C4-2B (cell line): ENCODE data around the gene FAM184A.

Source experiments
- H3K27ac ChIP-seq: fragments of 450-650 bp; 2 replicates; pipeline ENCODE4 v1.5.1; 2017
- CTCF ChIP-seq: fragments of 450-650 bp; conservative IDR thresholded peaks from 2 replicates; pipeline ENCODE4 v1.5.1; 2017; ENCODE audit warnings: mild to moderate bottlenecking
- ZFX ChIP-seq: fragments of 450-650 bp; IDR thresholded peaks from 2 replicates; pipeline ENCODE4 v1.6.1; 2017

FAM184A gene

GRCh38 chr6:118918329-118918725 is 160.1 kb downstream of the FAM184A start:
- TF ChIP-seq CTCF = no peak
- TF ChIP-seq ZFX = no peak
- no peak overlapping the region for H3K27ac ChIP-seq

- TF ChIP-seq ZFX (no peak), CTCF (no peak)
- H3K27ac ChIP-seq = no peak overlapping the region
These were observed 160.7 kb downstream of the FAM184A start for GRCh38 chr6:118917546-118918328.

DNA sequence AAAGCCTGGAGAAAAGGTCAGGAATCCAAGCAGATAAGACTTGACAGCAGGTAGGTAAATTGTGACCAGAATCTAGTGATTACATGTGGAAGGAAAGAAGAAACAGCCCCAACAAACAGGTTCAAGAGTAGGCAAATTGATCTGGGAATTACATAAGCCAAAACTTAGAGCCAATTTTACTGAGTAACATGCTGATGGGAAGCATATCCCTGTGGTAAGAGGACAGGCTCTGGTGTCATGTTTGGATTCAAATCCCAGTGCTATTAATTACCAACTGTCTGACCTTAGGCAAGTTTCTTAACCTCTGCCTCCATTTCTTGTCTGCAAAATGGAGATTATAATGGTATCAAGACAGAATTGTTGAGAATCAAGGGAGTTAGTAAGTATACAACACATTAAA is 163.9 kb downstream of the FAM184A start:
- TF ChIP-seq ZFX (no peak), CTCF (no peak)
- H3K27ac ChIP-seq = no peak overlapping the region

DNA sequence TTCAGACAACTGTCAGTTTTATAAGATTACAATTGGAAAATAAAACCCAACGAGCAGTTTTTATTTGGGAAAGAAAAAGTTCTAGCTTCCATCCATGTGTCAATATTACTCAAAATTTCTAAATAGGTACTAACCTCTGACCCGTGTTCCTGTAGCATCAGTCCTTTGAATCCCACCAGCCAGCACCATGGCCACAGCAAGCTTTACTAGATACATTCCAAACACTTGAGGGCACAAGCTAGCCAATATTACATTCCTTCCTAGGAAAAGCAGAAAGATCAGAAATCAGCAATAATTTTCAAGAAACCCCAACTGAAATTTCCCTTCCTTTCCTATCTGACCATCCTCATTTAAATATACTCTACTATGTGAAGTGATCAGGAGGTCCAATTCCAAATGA is 165.3 kb downstream of the FAM184A start:
- H3K27ac ChIP-seq = no peak overlapping the region
- no peak for TF ChIP-seq ZFX
- TF ChIP-seq CTCF = no peak

DNA sequence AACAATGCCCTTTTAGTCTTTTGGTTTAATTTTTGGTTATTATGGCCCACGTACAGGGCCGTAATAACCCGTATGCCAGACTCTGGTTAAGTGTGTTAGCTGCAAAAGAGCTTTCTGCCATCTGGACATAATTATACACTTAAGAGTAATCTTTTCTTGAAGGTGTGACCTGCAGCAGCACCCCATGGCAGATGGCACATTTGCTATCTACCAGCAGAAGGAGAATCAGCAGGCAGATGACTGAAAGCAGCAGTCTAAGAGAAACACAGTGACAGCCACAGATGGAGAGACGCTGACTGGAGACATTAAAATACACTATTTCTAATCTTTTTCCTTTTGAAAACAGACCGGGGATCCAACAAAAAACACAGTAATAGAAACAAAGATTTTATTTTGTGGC is 165.8 kb downstream of the FAM184A start:
- H3K27ac ChIP-seq = no peak overlapping the region
- TF ChIP-seq CTCF (no peak), ZFX (no peak)
